GM10248 (cell line): Measurements from ENCODE around the gene KIF26B.

Experiments
- CTCF ChIA-PET: fragments of 300-600 bp; sonication (Branson Sonifier 250); formaldehyde crosslinking; extraction: SDS; loops from one replicate; lab custom pipeline; 2021; ENCODE audit warnings: antibody characterized with exemption; lab: Yijun Ruan, JAX
- POLR2A ChIA-PET: fragments of 350-650 bp; sonication (Branson Sonifier 250); formaldehyde crosslinking; extraction: SDS; loops from one replicate; lab custom pipeline; 2020; ENCODE audit warnings: antibody characterized with exemption; lab: Yijun Ruan, JAX
- DNase-seq: peaks from one replicate; pipeline ENCODE4 v3.0.0; 2012; ENCODE audit errors: extremely low spot score
- TF ChIP-seq, protein P1 (sequence below): IDR thresholded peaks from 2 replicates; pipeline ENCODE4 v1.5.1; 2012; ENCODE audit warnings: mild to moderate bottlenecking, low read depth; ENCODE audit errors: extremely low read depth, missing control alignments, control extremely low read depth

KIF26B gene

DNA sequence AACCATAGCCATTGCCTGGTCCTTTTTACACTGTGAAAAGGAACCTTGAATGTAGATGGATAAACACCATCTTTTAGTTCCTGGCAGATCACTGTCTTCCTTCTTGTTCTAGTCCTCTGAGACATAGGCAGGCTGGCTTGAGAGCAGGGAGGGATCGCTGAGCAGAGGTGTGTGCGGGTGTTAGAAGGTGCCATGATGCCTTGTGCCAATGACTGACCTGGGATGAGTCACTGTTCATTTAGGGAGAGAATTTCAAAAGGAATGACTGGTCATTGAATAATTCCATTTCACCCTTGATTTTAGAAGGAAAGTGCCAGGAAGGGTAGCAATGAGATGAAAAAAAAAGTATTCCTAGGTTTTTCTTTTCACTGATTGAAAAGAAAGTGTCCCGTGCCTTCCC is 383.9 kb downstream of the KIF26B start:
- no peak for DNase-seq
- CTCF ChIA-PET: interaction anchor here (1.0 kb wide), 1 partner anchor 11 kb away, joined by 3 read pairs; no protein-coding TSS in a partner anchor
- TF ChIP-seq, protein P1, sequence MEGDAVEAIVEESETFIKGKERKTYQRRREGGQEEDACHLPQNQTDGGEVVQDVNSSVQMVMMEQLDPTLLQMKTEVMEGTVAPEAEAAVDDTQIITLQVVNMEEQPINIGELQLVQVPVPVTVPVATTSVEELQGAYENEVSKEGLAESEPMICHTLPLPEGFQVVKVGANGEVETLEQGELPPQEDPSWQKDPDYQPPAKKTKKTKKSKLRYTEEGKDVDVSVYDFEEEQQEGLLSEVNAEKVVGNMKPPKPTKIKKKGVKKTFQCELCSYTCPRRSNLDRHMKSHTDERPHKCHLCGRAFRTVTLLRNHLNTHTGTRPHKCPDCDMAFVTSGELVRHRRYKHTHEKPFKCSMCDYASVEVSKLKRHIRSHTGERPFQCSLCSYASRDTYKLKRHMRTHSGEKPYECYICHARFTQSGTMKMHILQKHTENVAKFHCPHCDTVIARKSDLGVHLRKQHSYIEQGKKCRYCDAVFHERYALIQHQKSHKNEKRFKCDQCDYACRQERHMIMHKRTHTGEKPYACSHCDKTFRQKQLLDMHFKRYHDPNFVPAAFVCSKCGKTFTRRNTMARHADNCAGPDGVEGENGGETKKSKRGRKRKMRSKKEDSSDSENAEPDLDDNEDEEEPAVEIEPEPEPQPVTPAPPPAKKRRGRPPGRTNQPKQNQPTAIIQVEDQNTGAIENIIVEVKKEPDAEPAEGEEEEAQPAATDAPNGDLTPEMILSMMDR: no peak

DNA sequence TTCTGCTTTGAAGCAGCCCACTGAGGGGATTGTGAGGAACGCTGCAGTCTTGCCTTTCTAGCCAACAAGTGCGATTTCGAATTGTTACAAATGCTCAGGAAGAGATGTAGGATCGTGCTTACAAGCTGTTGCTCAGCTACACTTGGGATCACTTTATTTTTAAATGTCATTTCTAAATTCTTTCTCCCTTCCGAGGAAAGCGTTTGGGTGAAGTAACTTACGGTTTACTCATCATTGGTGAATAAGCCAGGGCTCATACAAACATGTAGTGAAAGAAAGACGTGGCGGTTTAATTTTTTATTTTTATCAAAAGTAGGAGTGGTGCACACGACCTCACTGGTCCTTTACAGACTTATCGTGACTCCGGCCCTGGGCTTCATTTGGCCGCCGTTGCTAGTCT is 386.6 kb downstream of the KIF26B start:
- TF ChIP-seq, protein P1: no peak
- no peak for DNase-seq
- CTCF ChIA-PET: no interaction called here
- POLR2A ChIA-PET: no interaction called here

More for the DNA sequence above, 383.9 kb downstream of the KIF26B start:
- POLR2A ChIA-PET: no interaction called here

DNA sequence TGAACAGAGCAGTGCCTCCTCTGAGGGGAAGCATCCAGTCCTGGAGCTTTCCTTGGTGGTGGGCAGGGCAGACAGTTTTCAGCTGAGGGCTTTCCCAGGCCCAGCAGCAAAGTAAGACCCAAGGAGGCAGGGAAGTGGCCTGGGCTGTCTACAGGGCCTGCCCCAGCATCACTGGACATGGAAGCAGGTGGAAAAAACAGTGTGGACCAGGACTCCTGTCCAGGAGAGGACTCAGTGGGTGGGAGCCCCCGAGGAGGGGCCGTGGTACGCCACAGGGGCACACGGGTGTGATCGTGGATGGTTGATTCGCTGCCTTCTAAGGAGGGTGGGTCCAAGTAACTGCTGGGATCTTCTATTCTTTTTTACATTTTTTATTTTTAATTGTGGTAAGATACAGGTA is 387.6 kb downstream of the KIF26B start:
- no peak for DNase-seq
- ChIA-PET CTCF (no interaction called here), POLR2A (no interaction called here)
- TF ChIP-seq, protein P1: no peak

DNA sequence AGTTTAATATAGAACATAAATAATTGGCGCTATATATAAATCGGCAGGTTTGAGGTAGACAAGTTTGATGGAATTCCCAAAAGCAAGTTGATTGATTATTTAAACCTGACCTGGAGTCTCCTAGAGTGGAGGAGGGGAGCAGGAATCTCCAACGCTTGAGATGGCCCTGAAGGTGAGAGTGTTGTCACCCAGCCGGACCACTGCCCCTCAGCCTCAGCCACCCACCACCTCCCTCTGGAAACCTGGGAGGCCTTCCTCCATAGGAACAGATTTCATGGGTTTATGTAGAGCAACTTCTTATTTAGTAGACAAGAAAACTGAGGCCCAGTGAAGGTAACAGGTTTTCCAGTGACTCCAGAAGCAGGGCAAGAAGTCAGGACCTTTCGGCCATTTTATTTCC is 389.5 kb downstream of the KIF26B start:
- ChIA-PET POLR2A (no interaction called here), CTCF (no interaction called here)
- DNase-seq: no peak
- TF ChIP-seq, protein P1: no peak

DNA sequence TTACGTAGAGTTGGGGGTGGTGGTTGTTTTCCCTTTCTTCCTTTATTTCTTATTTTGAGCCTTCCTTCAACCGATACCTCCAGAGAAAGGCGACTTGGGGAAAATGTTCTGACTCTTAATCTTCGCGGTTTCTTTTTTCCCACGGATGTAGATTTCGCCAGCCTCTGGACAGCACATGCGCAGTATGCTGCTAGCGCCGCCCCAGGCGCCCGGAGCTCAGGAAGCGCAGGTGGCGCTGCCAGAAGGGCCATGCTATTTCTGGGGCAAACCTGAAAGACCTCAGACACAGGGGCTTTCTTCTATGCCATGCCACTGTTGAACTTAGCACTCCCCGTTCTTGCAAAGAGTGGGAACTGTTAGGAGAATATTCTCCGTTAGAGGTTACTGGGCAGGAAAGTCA is 392.1 kb downstream of the KIF26B start:
- ChIA-PET CTCF (interaction anchor here (1.3 kb wide), 1 partner anchor 22 kb away, joined by 3 read pairs; no protein-coding TSS in a partner anchor), POLR2A (no interaction called here)
- DNase-seq: no peak
- TF ChIP-seq, protein P1: no peak

DNA sequence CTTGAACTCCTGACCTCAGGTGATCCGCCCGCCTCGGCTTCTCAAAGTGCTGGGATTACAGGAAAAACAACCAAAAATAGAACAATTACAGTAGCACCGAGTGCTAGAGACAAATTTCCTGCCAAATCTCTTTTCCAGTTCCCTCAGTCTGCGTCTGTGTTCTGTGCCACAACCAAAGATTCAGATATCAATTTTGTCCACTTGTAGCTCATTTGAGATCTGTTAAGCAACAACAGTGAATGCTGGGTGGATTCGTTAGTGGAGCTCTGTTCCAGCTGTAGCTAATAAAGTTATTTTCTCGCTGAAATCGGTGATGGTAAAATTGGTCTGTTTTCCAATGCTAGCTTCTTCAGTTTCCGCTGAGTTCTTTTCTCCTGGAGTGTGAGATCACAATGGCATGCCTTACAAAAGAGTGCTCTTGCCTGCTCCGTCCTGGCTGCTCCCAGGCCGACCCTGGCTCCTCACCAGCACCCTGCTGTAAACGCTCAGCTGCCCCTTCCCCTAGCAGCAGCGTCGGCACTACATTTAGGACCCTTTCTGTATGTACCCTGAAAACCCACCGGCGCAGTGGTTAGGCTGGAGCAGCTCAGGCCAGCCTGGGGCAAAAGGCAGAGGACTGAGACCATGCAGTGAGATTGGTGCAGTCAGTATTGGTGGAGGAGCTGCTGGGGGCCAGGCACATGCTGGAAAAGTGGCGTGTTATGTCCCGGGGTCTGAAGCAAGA is 395.4 kb downstream of the KIF26B start:
- CTCF ChIA-PET: interaction anchor here (1.2 to 1.4 kb wide), 2 partner anchors 11 to 14 kb away, joined by 3 read pairs; no protein-coding TSS in a partner anchor
- TF ChIP-seq, protein P1: no peak
- DNase-seq: no peak
- POLR2A ChIA-PET: no interaction called here
